ENCODE measurements around the gene SPTB.

SPTB gene

DNA sequence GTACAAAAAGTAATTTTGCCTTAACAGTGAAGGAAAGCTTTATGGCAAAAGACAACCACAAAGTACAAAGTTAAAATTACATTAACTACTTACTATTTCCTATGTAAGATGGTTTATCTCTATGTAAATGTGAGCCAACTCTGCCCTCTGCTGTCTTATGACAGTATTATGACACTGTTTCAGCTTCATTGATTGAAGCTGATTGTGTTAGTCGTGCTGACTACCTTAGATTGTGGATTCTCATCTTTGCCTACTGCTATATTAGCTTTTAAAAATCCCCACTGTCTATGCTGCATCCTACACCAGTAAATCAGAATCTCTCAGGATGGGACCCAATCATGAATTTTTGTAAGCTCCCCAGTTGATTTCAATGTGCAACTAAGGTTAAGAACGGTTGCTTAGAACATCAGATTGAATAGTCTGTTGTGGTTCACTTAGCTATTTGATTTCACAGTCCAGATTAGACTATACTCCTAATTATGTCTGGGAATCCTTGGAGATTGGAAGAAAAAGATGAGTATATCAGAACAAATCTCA, 12.2 kb upstream of the SPTB start:
- in situ Hi-C loops (cut with HindIII; ENCODE audit: low sequenced_read_pairs): loop anchor here (25.0 kb wide), 1 partner anchor 230 kb away; no protein-coding TSS in a partner anchor
- H3K4me3 ChIP-seq (ENCODE audit: low read depth, low read length): no peak overlapping the region
- TF ChIP-seq, protein P1, sequence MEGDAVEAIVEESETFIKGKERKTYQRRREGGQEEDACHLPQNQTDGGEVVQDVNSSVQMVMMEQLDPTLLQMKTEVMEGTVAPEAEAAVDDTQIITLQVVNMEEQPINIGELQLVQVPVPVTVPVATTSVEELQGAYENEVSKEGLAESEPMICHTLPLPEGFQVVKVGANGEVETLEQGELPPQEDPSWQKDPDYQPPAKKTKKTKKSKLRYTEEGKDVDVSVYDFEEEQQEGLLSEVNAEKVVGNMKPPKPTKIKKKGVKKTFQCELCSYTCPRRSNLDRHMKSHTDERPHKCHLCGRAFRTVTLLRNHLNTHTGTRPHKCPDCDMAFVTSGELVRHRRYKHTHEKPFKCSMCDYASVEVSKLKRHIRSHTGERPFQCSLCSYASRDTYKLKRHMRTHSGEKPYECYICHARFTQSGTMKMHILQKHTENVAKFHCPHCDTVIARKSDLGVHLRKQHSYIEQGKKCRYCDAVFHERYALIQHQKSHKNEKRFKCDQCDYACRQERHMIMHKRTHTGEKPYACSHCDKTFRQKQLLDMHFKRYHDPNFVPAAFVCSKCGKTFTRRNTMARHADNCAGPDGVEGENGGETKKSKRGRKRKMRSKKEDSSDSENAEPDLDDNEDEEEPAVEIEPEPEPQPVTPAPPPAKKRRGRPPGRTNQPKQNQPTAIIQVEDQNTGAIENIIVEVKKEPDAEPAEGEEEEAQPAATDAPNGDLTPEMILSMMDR (IDR thresholded peaks at IDR 0.05; ENCODE audit: low read depth, low read length, missing control alignments): peak; percentile 42
- DNase-seq (ENCODE audit: low read depth): peak; percentile 52

DNA sequence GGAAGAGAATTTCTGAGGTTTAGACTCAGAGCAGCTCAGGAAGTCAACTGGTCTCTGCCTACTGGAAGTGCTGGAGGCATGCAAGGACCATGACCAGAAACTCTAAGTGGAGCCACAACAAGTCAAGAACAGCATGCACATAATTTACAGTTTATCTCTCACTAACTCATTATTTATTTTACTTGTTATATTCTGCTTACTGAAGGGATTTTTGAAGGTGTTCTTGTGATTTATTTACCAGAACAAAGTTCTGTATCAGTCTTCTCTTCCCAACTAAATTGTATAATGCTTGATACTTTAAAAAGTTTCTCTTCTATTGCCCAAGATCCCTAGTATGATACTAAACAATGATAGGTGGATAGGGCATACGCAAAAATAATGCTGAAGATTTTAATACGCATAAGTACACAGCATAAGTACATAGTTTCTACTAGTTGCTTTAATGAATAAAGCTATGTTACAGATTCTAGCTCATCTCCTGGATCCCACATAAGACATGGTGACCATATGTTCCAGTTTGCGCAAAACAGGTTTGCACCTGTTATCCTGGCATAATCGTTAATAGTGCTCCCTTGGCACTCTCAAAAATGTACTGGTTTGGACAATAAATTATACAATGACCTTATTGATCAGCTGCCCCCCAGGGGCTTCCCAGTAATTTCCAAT, 11.6 kb upstream of the SPTB start:
- no peak for DNase-seq (ENCODE audit: low read depth)
- in situ Hi-C loops (cut with HindIII; ENCODE audit: low sequenced_read_pairs): loop anchor here (25.0 kb wide), 1 partner anchor 229 kb away; no protein-coding TSS in a partner anchor
- no peak overlapping the region for H3K4me3 ChIP-seq (ENCODE audit: low read depth, low read length)
- TF ChIP-seq, protein P1 (IDR thresholded peaks at IDR 0.05; ENCODE audit: low read depth, low read length, missing control alignments): no peak

DNA sequence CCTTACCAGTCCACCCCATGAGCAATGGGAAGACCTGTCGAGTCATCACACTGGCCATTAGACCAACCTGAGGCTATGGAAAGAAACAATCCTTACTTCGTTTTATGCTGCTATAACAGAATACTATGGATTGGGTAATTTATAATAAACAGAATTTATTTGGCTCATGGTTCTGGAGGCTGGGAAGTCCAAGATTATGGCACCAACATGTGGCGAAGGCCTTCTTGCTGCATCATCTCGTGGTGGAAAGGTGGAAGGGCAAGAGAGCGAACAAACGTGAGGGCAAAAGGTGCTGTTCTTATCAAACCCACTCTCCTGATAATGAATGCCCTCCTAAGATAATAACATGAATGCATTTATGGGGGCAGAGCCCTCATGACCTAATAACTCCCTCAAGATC, 9.6 kb upstream of the SPTB start:
- no peak overlapping the region for H3K4me3 ChIP-seq (ENCODE audit: low read depth, low read length)
- TF ChIP-seq, protein P1 (IDR thresholded peaks at IDR 0.05; ENCODE audit: low read depth, low read length, missing control alignments): no peak
- no peak for DNase-seq (ENCODE audit: low read depth)
- in situ Hi-C loops (cut with HindIII; ENCODE audit: low sequenced_read_pairs): loop anchor here (25.0 kb wide), 1 partner anchor 227 kb away; no protein-coding TSS in a partner anchor

DNA sequence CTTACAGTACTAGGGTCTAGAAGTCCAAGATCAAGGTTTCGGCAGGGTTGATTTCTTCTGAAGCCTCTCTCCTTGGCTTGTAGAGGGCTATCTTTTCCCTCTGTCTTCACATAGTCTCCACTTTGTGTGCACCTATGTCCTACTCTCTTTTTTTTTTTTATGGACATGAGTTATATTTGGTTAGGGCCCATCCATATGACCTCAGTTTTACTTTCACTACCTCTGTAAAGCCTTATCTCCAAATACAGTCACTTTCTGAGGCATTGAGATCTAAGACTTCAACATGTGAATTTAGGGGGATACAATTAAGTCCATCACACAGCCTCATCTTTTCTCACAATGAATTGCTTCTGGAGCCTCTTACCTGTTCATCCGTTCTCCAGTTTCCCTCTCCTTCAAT, 5.9 kb upstream of the SPTB start:
- in situ Hi-C loops (cut with HindIII; ENCODE audit: low sequenced_read_pairs): loop anchor here (25.0 kb wide), 1 partner anchor 223 kb away; no protein-coding TSS in a partner anchor
- H3K4me3 ChIP-seq (ENCODE audit: low read depth, low read length): no peak overlapping the region
- no peak for DNase-seq (ENCODE audit: low read depth)
- TF ChIP-seq, protein P1 (IDR thresholded peaks at IDR 0.05; ENCODE audit: low read depth, low read length, missing control alignments): no peak

DNA sequence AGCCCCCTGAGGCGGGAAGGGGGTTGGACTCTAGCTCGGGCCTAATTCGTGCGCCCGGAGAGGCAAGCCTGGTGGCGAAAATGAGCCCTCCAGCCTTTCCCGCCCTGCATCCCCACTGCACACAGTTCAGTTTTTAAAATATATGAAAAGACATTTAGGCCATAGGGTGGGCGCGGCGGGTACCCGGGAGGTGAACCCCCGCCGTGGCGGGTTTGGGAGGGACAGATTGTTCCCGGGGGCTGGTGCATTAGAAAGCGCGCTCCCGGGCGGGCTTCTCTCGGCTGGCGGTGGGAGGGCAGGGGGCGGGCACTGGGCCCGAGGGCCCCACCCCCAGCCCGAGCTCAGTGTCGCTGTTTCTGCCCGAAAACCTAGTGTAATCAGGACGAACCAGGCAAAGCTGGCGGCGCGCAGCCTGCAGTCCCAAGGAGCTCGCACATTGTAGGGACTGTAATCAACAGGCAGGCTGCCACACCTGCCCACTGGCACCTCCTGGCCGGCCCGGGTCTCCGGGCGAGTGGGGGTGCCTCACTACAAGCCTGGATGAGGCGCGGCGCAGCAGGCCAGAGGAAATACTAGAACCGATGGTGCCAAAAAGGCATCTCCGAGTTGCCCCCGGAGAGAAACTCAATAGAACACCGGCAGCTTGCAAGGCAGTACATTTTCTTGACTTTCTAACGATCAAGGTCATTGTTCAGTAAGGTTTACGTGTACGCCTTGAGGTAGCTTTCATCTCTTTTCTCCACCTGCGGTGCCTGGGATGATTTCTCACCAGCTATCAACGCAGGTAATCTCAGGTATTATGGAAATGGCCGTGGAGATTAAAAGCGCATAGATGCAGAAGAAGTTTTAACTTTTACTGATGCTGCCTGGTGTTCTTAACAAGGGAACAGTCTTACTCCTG, 764 bp upstream of the SPTB start:
- in situ Hi-C loops (cut with HindIII; ENCODE audit: low sequenced_read_pairs): loop anchor here (25.0 kb wide), 1 partner anchor 218 kb away; no protein-coding TSS in a partner anchor
- TF ChIP-seq, protein P1 (IDR thresholded peaks at IDR 0.05; ENCODE audit: low read depth, low read length, missing control alignments): no peak
- DNase-seq (ENCODE audit: low read depth): no peak
- H3K4me3 ChIP-seq (ENCODE audit: low read depth, low read length): peak overlapping the region; percentile 34
